GM19023 (cell line): Measurements from ENCODE around the gene CADM3.

Experiments used
- ATAC-seq: cut with Tn5 transposase; IDR thresholded peaks from one replicate; pipeline ENCODE4 v1.9.1; 2021; ENCODE audit warnings: mild to moderate bottlenecking, moderate library complexity; ENCODE audit not compliant: unreplicated experiment

CADM3 gene

GRCh38 chr1:159172614-159173291, 1.3 kb downstream of the CADM3 start:
- ATAC-seq, result no peak

GRCh38 chr1:159173320-159173719, 1.9 kb downstream of the CADM3 start:
- no peak for ATAC-seq

- ATAC-seq, result no peak
These were observed 4.2 kb downstream of the CADM3 start for GRCh38 chr1:159175571-159175970.

- no peak for ATAC-seq
These were observed 6.0 kb downstream of the CADM3 start for GRCh38 chr1:159177272-159177907.

- no peak for ATAC-seq
These were observed 8.5 kb downstream of the CADM3 start for GRCh38 chr1:159179906-159180305.

DNA sequence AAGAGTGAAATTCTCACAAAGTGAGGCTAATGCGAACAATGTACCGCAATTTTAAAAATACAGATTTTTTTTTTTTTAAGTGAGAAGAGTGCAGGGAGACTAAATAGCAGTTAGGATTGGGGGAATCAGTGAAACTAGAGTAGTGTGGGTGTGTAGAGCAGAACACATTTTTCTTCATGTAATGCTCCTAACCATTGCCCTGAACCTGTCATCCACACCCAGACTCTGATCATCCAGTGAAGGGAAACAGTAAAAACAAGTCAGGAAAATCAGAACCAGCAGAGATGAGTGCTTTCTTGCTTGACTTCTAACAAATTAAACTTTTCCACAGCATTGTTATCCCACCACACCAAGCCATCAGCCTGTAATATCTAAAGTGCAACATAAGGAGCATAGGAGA, 9.1 kb downstream of the CADM3 start:
- ATAC-seq, result no peak

- ATAC-seq, result no peak
These were observed 10.1 kb downstream of the CADM3 start for GRCh38 chr1:159181328-159182024.

- ATAC-seq, result no peak
These were observed 12.8 kb downstream of the CADM3 start for GRCh38 chr1:159184201-159184600.

- ATAC-seq, result no peak
These were observed 13.7 kb downstream of the CADM3 start for GRCh38 chr1:159185121-159185520.

DNA sequence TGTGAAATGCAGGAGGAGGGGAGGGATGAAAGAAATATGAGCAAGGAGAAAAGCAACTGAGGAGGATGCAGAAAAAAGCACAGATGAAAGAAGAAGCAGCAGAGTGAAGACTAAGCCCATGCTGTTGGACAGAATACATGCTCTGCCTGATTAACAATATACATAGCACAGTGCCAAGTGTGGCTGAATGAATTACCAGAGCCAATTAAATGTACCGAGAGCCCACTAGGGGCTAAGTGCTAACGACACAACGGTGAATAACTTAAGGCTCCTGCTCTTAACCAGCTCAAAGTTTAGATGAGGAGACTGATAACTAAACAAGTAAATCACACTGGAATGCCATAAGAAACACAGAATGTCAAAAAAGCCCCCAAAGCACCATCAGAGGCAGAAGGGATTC, 15.6 kb downstream of the CADM3 start:
- ATAC-seq, result no peak

- ATAC-seq, result no peak
These were observed 16.4 kb downstream of the CADM3 start for GRCh38 chr1:159187647-159188374.

DNA sequence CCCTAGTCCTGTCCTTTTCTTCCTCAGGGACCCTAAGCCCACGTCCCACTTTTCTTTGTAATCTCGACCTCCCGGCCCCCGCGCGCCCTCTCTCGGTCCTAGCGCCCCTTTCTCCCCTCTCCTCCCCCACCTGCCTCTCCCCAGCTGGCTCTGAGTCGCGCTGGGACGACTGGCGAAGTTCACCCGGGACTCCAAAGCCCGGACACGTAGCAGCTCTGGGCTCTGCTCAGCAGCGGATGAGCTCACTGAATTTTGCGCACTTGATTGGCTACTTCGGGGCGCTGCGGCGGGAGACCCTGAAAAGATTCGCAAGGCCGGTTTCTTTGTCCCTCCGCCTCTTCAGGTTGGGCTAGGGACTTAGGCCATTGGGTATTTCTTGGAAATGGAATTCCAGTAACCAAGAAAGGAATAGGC, 17.0 kb downstream of the CADM3 start:
- ATAC-seq, result peak; percentile 96

DNA sequence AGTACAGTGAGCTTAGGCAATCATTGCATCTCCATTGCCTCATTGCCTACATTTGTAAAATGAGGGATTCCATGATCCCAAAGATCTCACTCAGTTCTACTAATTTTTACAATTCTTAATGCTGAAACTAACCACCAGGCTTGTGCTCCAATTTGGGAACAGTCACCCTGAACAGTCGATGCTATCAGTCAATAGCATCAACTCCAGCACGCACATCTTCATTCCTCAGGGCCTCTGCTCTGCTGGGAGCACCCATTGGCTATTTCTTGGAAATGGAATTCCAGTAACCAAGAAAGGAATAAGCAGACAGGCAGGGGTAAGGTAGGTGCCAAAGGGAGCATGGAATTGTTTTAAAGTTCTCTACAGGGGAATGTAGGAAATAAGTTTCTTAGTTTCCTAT, 19.0 kb downstream of the CADM3 start:
- ATAC-seq, result no peak

GRCh38 chr1:159196543-159196942, 25.1 kb downstream of the CADM3 start:
- no peak for ATAC-seq

DNA sequence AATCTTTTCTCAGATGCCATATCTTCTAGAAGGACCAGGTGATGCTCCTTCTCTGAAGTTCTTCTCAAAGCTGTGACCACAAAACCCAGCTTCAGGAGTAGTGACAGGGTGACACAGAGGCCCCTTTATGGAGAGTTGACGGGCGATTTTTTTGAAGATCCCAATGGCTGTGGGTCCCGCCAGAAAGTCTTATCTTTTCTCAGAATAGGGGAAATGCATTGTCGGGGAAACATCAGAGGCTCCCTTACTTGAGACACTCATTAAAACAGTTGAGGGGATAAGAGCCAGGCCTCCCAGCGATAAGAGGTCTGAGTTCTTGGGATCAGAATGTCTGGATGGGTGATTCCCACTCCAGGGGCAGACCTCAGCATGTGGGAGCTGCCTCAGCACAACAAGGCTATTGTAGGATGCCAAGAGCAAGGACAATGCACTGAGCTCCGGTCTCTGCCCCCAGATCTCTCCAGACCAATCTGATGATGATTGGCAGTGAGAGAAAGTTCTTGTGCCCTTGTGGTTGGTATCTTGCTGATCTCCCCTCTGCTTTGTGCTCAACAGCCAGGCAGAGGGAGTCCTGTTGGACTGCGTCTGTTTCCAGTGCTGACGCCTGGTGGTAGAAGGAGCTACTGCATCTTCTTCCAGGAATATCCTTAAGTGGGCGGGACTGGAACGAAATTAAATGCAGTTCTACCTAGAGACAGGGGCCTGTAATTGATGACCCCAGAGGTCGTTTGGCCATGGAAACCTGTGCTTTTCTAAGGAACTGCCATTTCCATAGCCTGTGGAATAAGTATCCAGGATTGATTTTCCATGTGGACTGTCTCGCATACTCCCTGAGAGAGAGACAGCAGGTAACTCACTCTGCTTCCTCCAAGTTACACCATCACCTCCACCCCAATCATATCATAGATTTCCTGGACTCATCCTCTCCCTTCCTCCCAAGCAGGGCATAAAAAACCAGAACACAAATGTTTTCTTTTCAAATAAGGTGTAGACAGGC, 26.4 kb downstream of the CADM3 start:
- no peak for ATAC-seq

- ATAC-seq, result no peak
These were observed 28.5 kb downstream of the CADM3 start for GRCh38 chr1:159199901-159200300.

DNA sequence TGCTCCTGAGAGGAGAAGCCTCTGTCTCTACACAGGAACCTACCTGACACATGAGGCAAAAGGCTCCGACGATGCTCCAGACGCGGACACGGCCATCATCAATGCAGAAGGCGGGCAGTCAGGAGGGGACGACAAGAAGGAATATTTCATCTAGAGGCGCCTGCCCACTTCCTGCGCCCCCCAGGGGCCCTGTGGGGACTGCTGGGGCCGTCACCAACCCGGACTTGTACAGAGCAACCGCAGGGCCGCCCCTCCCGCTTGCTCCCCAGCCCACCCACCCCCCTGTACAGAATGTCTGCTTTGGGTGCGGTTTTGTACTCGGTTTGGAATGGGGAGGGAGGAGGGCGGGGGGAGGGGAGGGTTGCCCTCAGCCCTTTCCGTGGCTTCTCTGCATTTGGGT, 29.4 kb downstream of the CADM3 start:
- ATAC-seq, result no peak

- ATAC-seq, result no peak
These were observed 30.2 kb downstream of the CADM3 start for GRCh38 chr1:159201642-159202041.

DNA sequence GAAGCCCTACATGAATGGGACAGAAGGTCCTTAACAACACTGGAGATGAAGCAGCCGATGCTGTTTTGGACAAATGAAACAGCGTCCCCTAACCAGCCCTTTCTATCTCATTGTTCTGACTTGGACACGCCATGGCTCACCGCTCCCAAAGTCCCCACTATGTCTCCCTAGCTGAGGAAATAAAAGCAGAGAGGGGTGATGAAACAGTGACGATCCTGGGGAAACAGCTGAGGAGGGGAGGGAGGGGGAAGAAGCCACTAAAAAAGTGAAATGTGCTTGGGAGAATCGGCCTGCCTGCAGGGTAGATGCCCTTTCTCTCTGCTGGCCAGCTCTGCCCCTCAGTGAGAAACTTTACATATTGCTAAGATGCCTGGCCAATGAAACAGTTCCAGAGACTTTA, 32.2 kb downstream of the CADM3 start:
- no peak for ATAC-seq
